HepG2 (cell line): ENCODE measurements around the gene HTR1E.

Source experiments
- CBFB ChIP-seq: sonication (generic); formaldehyde crosslinking; IDR thresholded peaks from 2 replicates; pipeline ENCODE4 v1.4.0; 2020; ENCODE audit warnings: missing genetic modification reagents
- CTCF ChIP-seq: sonication (generic); formaldehyde crosslinking; IDR thresholded peaks from 2 replicates; pipeline ENCODE4 v1.5.0; 2020; ENCODE audit warnings: mild to moderate bottlenecking, missing genetic modification reagents, moderate library complexity
- JUND ChIP-seq: sonication (generic); formaldehyde crosslinking; IDR thresholded peaks from 2 replicates; pipeline ENCODE4 v1.8.0; 2022; ENCODE audit warnings: mild to moderate bottlenecking, missing genetic modification reagents
- NFIC ChIP-seq: IDR thresholded peaks from 2 replicates; pipeline ENCODE4 v1.6.1; 2012; ENCODE audit warnings: mild to moderate bottlenecking, low read length, inconsistent platforms
- RAD21 ChIP-seq: fragments of 450-650 bp; formaldehyde crosslinking; IDR thresholded peaks from 2 replicates; pipeline ENCODE4 v1.5.0; 2020; ENCODE audit warnings: mild to moderate bottlenecking
- TBP ChIP-seq: sonication (generic); formaldehyde crosslinking; IDR thresholded peaks from 2 replicates; pipeline ENCODE4 v1.5.0; 2020; ENCODE audit warnings: missing genetic modification reagents
- YY1 ChIP-seq: IDR thresholded peaks from 2 replicates; pipeline ENCODE4 v1.6.1; 2011; ENCODE audit warnings: low read length, low read depth, moderate library complexity, mild to moderate bottlenecking; ENCODE audit not compliant: insufficient read depth, insufficient replicate concordance
- ZNF136 ChIP-seq: sonication (generic); formaldehyde crosslinking; IDR thresholded peaks from 2 replicates; pipeline ENCODE4 v1.8.1; 2022; ENCODE audit warnings: low read depth, mild to moderate bottlenecking, moderate library complexity, missing genetic modification reagents

- TF ChIP-seq TBP (CRISPR knock-in tag), result no peak
- TF ChIP-seq RAD21 (CRISPR knock-in tag), result no peak
- no peak for TF ChIP-seq YY1
- TF ChIP-seq ZNF136 (CRISPR knock-in tag), result no peak
- TF ChIP-seq NFIC, result no peak
- TF ChIP-seq CTCF (CRISPR knock-in tag), result no peak
- TF ChIP-seq JUND, result no peak
- TF ChIP-seq CBFB (CRISPR knock-in tag), result no peak
Measured at GRCh38 chr6:86888301-86888700, 49.0 kb upstream of the HTR1E start.
